HepG2 (cell line): ENCODE results near the gene HSDL2. TPM values are rescaled to one million over a fixed set of nuclear protein-coding genes. Genes with fewer than 3 reads are reported as not detected.

Experiments
- ATAC-seq: fragments of 200-7000 bp; cut with Tn5 transposase; 3 replicates; pipeline ENCODE4 v1.9.1; 2020; ENCODE audit warnings: mild to moderate bottlenecking, moderate library complexity
- BruUV-seq: library from RNA; stranded (reverse); fragments of 400-500 nt; replicated peaks from 2 replicates; lab custom pipeline; 2021; lab: Mats Ljungman, UMichigan
- CTCF ChIA-PET: fragments of 300-600 bp; formaldehyde crosslinking; extraction: SDS; loops from one replicate; lab custom pipeline; 2021; ENCODE audit warnings: low total read pairs, inconsistent platforms, low intra/inter-chr PET ratio; lab: Yijun Ruan, JAX
- POLR2A ChIA-PET: fragments of 350-600 bp; sonication (Branson Sonifier 250); formaldehyde crosslinking; loops from one replicate; lab custom pipeline; 2020; ENCODE audit warnings: antibody characterized with exemption, inconsistent platforms; lab: Yijun Ruan, JAX
- DNase-seq: peaks from one replicate; pipeline ENCODE4 v3.0.0-alpha.2; 2015; ENCODE audit warnings: low spot score
- FAIRE-seq: peaks from 3 replicates; lab custom pipeline; 2011; peaks lifted over from hg19 to GRCh38; lab: Jason Lieb, UNC
- H2AFZ ChIP-seq: one replicate; pipeline ENCODE4 v1.6.1; 2011; ENCODE audit warnings: low read length, inconsistent platforms
- H3K27ac ChIP-seq: fragments of 300-600 bp; 3 replicates; pipeline ENCODE4 v1.8.0; 2011; ENCODE audit warnings: mixed run types, mild to moderate bottlenecking, mixed read lengths, low read length, inconsistent platforms; ENCODE audit not compliant: insufficient read depth; ENCODE audit errors: extremely low read length
- H3K27me3 ChIP-seq, 2 experiments: fragments of 200-600 bp in 1 of 2; 2 replicates in 1 of 2; 3 replicates in 1 of 2; pipeline versions ENCODE4 v1.6.0 to v1.8.0; 2011; ENCODE audit warnings: low read length in 2 of 2, mild to moderate bottlenecking in 2 of 2, moderate library complexity in 2 of 2, inconsistent platforms in 1 of 2; ENCODE audit not compliant: insufficient read depth in 2 of 2, control insufficient read depth in 1 of 2
- H3K36me3 ChIP-seq, 2 experiments: fragments of 200-600 bp in 1 of 2; replicated peaks in 1 of 2; 2 replicates in 1 of 2; 3 replicates in 1 of 2; pipeline versions ENCODE4 v1.5.1 to v1.8.0; 2011; ENCODE audit warnings: low read length in 2 of 2, inconsistent platforms in 1 of 2; ENCODE audit not compliant: insufficient read depth in 2 of 2, control insufficient read depth in 1 of 2
- H3K4me1 ChIP-seq: 2 replicates; pipeline ENCODE4 v1.5.1; 2012; ENCODE audit warnings: low read length, inconsistent platforms; ENCODE audit not compliant: insufficient read depth
- H3K4me2 ChIP-seq: 2 replicates; pipeline ENCODE4 v1.6.0; 2011; ENCODE audit warnings: low read depth, low read length, inconsistent platforms
- H3K4me3 ChIP-seq, 3 experiments: fragments of 200-600 bp in 1 of 3; sonication (generic), shearing (Covaris generic) in 1 of 3; replicated peaks in 1 of 3; 2 replicates each; pipeline ENCODE4 v1.5.1; 2011 to 2016; ENCODE audit warnings: low read length in 3 of 3, inconsistent platforms in 2 of 3, low read depth in 2 of 3, mild to moderate bottlenecking in 2 of 3, control low read depth in 1 of 3, mixed read lengths in 1 of 3; ENCODE audit not compliant: insufficient read depth in 1 of 3
- H3K79me2 ChIP-seq: one replicate; pipeline ENCODE4 v1.6.1; 2011; ENCODE audit warnings: low read length, inconsistent platforms; ENCODE audit not compliant: insufficient read depth
- H3K9ac ChIP-seq: 2 replicates; pipeline ENCODE4 v1.6.0; 2011; ENCODE audit warnings: mild to moderate bottlenecking, low read depth, low read length, inconsistent platforms; ENCODE audit not compliant: insufficient read depth
- H3K9me3 ChIP-seq: 2 replicates; pipeline ENCODE4 v1.5.1; 2012; ENCODE audit warnings: mild to moderate bottlenecking, low read length
- H4K20me1 ChIP-seq: 2 replicates; pipeline ENCODE4 v1.6.0; 2011; ENCODE audit warnings: inconsistent platforms, mild to moderate bottlenecking, low read length, moderate library complexity; ENCODE audit not compliant: insufficient read depth
- AKAP8 ChIP-seq: sonication (generic); formaldehyde crosslinking; IDR thresholded peaks from 2 replicates; pipeline ENCODE4 v1.5.1; 2020; ENCODE audit warnings: mild to moderate bottlenecking, missing genetic modification reagents
- CHD4 ChIP-seq: fragments of 200-600 bp; sonication (generic); IDR thresholded peaks from 2 replicates; pipeline ENCODE4 v1.7.0; 2017; ENCODE audit warnings: mild to moderate bottlenecking, low read length, borderline replicate concordance
- CREB1 ChIP-seq, 2 experiments: fragments of 450-650 bp in 1 of 2; IDR thresholded peaks; 2 replicates each; pipeline ENCODE4 v1.6.1; 2016 to 2017; ENCODE audit warnings: control low read depth in 1 of 2, mild to moderate bottlenecking in 1 of 2, missing compliant biosample characterization in 1 of 2, missing genetic modification characterization in 1 of 2
- FOXA3 ChIP-seq: IDR thresholded peaks from 2 replicates; pipeline ENCODE4 v1.6.1; 2016; ENCODE audit warnings: missing genetic modification reagents, missing compliant biosample characterization
- HHEX ChIP-seq: IDR thresholded peaks from 2 replicates; pipeline ENCODE4 v1.6.1; 2016; ENCODE audit warnings: control low read depth
- KMT2A ChIP-seq: sonication (generic); formaldehyde crosslinking; IDR thresholded peaks from 2 replicates; pipeline ENCODE4 v1.4.0; 2020; ENCODE audit warnings: missing genetic modification reagents
- MAFF ChIP-seq: IDR thresholded peaks from 2 replicates; pipeline ENCODE4 v1.6.1; 2011; ENCODE audit warnings: low read depth, low read length, improper control_type of control experiment
- MAFK ChIP-seq, 2 experiments: IDR thresholded peaks in 1 of 2; conservative IDR thresholded peaks in 1 of 2; 2 replicates each; pipeline ENCODE4 v1.6.1; 2011; ENCODE audit warnings: improper control_type of control experiment in 2 of 2, low read length in 2 of 2
- NFE2L2 ChIP-seq: fragments of 150-350 bp; IDR thresholded peaks from 2 replicates; pipeline ENCODE4 v1.6.1; 2014; ENCODE audit warnings: low read length
- NFIB ChIP-seq: sonication (generic); formaldehyde crosslinking; IDR thresholded peaks from 2 replicates; pipeline ENCODE4 v1.9.0; 2021; ENCODE audit warnings: missing genetic modification reagents, mild to moderate bottlenecking, borderline replicate concordance
- ZFP1 ChIP-seq: IDR thresholded peaks from 2 replicates; pipeline ENCODE4 v1.6.1; 2016
- ZNF296 ChIP-seq: sonication (generic); formaldehyde crosslinking; conservative IDR thresholded peaks from 2 replicates; pipeline ENCODE4 v1.5.0; 2020; ENCODE audit warnings: mild to moderate bottlenecking, missing genetic modification reagents
- ZNF530 ChIP-seq: sonication (generic); formaldehyde crosslinking; IDR thresholded peaks from 2 replicates; pipeline ENCODE4 v1.5.0; 2020; ENCODE audit warnings: low read depth, mild to moderate bottlenecking, missing genetic modification reagents
- ZNF570 ChIP-seq: sonication (generic); formaldehyde crosslinking; IDR thresholded peaks from 2 replicates; pipeline ENCODE4 v1.4.0; 2020; ENCODE audit warnings: mild to moderate bottlenecking, missing genetic modification reagents, borderline replicate concordance
- ZNF644 ChIP-seq: IDR thresholded peaks from 2 replicates; pipeline ENCODE4 v1.6.1; 2016; ENCODE audit warnings: low read depth
- ZSCAN21 ChIP-seq: sonication (generic); formaldehyde crosslinking; IDR thresholded peaks from 2 replicates; pipeline ENCODE4 v1.8.0; 2022; ENCODE audit warnings: mild to moderate bottlenecking, missing genetic modification reagents, moderate library complexity, borderline replicate concordance
- WGBS: methylation state at CpG from one replicate; pipeline ENCODE4 v1.1.6; 2017; ENCODE audit warnings: low lambda C conversion rate; 5-methylcytosine and 5-hydroxymethylcytosine counted together
- in situ Hi-C: cut with HindIII; loops from 2 replicates; pipeline ENCODE4 v1.10.0; 2017; ENCODE audit warnings: low pct_unique_long_range_greater_than_20kb; ENCODE audit not compliant: extremely low pct_ligation_motif_present
- intact Hi-C: fragments of 100-400 bp; cut with micrococcal nuclease; formaldehyde crosslinking; loops from one replicate; pipeline ENCODE4 v1.10.0; 2022; ENCODE audit not compliant: unreplicated experiment
- polyA plus RNA-seq, 8 experiments: library from polyadenylated mRNA; depleted of rRNA in 3 of 8; stranded (reverse) in 7 of 8; unstranded in 1 of 8; fragments of >200 nt; fragmentation: Illumina TruSeq in 4 of 8; extraction: Trizol in 4 of 8; gene quantifications; 2 replicates each; pipeline versions ENCODE4 v1.2.1 to v1.2.3, GENCODE V29; 2011 to 2016; ENCODE audit warnings: low read depth in 4 of 8, missing spikeins in 1 of 8, mixed read lengths in 1 of 8; ENCODE audit not compliant: insufficient read depth in 1 of 8
- total RNA-seq, 5 experiments: library from RNA; depleted of rRNA; stranded (reverse); fragments of >200 nt; fragmentation: Illumina TruSeq; extraction: Trizol; gene quantifications; 2 replicates each; pipeline ENCODE4 v1.2.3, GENCODE V29; 2016; ENCODE audit warnings: low read depth in 1 of 5
- TF ChIP-seq, protein P1 (sequence below): IDR thresholded peaks from 2 replicates; pipeline ENCODE4 v1.6.1; 2012; ENCODE audit warnings: low read depth, low read length, improper control_type of control experiment
- TF ChIP-seq, protein P2 (sequence below): sonication (generic); formaldehyde crosslinking; IDR thresholded peaks from 2 replicates; pipeline ENCODE4 v1.4.0; 2020; ENCODE audit warnings: missing genetic modification reagents
- TF ChIP-seq, protein P3 (sequence below): sonication (generic); formaldehyde crosslinking; IDR thresholded peaks from 2 replicates; pipeline ENCODE4 v1.4.0; 2020; ENCODE audit warnings: missing genetic modification reagents, borderline replicate concordance

The HSDL2 gene
- total and polyA plus RNA-seq, 2 of the 13 experiments (the other 11 are each of a cell fraction or from before 2014, with no cell fraction given), result 55.3 to 80.2 TPM

DNA sequence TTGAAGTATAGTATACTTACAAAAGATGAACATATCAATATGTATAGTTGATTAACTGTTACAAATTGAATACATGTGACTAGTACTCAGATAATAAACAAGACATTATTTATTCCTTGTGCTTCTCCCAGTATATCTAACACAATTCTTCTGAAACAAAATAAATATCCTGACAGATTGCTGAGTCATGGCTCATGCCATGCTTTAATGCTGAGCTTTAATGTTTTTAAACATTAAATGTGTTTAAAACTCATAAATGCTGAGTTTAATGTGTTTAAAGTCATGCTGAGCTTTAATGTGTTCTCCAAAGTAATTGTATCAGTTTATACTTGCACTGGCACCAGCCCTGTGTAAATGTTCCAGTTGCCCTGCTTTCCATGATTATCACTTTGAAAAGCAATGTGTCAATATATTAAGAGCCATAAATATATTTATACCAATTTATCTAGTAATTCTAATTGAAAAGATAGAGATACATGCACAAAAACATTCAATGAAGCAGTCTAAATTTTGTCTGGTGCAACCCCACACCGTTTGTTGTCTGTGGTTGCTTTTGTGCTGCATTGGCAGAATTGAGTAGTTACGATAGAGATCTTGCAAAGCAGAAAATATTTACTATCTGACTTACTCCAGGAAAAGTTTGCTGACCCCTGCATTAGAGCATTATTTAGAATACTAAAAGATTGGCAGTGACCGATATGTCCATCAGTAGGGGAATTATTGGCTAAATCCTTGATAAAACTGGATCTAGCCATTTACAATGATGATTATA, 122.5 kb downstream of the HSDL2 start:
- peak overlapping the region; percentile 29 for H3K27ac ChIP-seq
- ATAC-seq, result no peak
- in situ Hi-C loops, result no loop called here

More for the DNA sequence above, 122.5 kb downstream of the HSDL2 start:
- intact Hi-C loops, result no loop called here
- Histone ChIP-seq H3K4me1 (peaks cover 77% of the 10 kb centered on the region), H2AFZ (no peak overlapping the region), H3K79me2 (peaks cover 90% of the 10 kb centered on the region), H4K20me1 (peaks cover 13% of the 10 kb centered on the region), H3K9ac (no peak overlapping the region), H3K4me2 (no peak overlapping the region), H3K4me3 (no peak overlapping the region), H3K36me3 (peaks cover 0 to 1% of the 10 kb centered on the region in 2 experiments; a peak in 3 of 5 replicates), H3K27me3 (no peaks in the 10 kb centered on the region), H3K9me3 (no peaks in the 10 kb centered on the region)
- DNase-seq (no peak), FAIRE-seq (no peak)
- TF ChIP-seq ZFP1 (CRISPR knock-in tag) (no peak), ZNF296 (CRISPR knock-in tag) (no peak), ZNF644 (CRISPR knock-in tag) (no peak), MAFK (conservative IDR thresholded peaks at IDR 0.05 in 1 of 2, IDR thresholded peaks at IDR 0.05 in 1 of 2; ENCODE audit: low read length in 2 of 2) (peak; percentile 56 to 58; a peak in 3 of 4 replicates), CHD4 (no peak), NFIB (CRISPR knock-in tag) (no peak), ZNF570 (CRISPR knock-in tag) (no peak), NFE2L2 (peak; percentile 73), ZSCAN21 (CRISPR knock-in tag) (no peak), MAFF (peak; percentile 45; the same call in 1 of the 2 replicates), HHEX (CRISPR knock-in tag) (no peak), KMT2A (no peak), ZNF530 (CRISPR knock-in tag) (no peak), AKAP8 (CRISPR knock-in tag) (no peak), FOXA3 (CRISPR knock-in tag) (no peak), CREB1 (IDR thresholded peaks at IDR 0.05) (no peak), CREB1 (CRISPR knock-in tag; IDR thresholded peaks at IDR 0.05) (no peak)
- TF ChIP-seq, protein P1, sequence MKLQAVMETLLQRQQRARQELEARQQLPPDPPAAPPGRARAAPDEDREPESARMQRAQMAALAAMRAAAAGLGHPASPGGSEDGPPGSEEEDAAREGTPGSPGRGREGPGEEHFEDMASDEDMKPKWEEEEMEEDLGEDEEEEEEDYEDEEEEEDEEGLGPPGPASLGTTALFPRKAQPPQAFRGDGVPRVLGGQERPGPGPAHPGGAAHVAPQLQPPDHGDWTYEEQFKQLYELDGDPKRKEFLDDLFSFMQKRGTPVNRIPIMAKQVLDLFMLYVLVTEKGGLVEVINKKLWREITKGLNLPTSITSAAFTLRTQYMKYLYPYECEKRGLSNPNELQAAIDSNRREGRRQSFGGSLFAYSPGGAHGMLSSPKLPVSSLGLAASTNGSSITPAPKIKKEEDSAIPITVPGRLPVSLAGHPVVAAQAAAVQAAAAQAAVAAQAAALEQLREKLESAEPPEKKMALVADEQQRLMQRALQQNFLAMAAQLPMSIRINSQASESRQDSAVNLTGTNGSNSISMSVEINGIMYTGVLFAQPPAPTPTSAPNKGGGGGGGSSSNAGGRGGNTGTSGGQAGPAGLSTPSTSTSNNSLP, result no peak
- TF ChIP-seq, protein P2, sequence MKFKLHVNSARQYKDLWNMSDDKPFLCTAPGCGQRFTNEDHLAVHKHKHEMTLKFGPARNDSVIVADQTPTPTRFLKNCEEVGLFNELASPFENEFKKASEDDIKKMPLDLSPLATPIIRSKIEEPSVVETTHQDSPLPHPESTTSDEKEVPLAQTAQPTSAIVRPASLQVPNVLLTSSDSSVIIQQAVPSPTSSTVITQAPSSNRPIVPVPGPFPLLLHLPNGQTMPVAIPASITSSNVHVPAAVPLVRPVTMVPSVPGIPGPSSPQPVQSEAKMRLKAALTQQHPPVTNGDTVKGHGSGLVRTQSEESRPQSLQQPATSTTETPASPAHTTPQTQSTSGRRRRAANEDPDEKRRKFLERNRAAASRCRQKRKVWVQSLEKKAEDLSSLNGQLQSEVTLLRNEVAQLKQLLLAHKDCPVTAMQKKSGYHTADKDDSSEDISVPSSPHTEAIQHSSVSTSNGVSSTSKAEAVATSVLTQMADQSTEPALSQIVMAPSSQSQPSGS (CRISPR knock-in tag), result no peak
- TF ChIP-seq, protein P3, sequence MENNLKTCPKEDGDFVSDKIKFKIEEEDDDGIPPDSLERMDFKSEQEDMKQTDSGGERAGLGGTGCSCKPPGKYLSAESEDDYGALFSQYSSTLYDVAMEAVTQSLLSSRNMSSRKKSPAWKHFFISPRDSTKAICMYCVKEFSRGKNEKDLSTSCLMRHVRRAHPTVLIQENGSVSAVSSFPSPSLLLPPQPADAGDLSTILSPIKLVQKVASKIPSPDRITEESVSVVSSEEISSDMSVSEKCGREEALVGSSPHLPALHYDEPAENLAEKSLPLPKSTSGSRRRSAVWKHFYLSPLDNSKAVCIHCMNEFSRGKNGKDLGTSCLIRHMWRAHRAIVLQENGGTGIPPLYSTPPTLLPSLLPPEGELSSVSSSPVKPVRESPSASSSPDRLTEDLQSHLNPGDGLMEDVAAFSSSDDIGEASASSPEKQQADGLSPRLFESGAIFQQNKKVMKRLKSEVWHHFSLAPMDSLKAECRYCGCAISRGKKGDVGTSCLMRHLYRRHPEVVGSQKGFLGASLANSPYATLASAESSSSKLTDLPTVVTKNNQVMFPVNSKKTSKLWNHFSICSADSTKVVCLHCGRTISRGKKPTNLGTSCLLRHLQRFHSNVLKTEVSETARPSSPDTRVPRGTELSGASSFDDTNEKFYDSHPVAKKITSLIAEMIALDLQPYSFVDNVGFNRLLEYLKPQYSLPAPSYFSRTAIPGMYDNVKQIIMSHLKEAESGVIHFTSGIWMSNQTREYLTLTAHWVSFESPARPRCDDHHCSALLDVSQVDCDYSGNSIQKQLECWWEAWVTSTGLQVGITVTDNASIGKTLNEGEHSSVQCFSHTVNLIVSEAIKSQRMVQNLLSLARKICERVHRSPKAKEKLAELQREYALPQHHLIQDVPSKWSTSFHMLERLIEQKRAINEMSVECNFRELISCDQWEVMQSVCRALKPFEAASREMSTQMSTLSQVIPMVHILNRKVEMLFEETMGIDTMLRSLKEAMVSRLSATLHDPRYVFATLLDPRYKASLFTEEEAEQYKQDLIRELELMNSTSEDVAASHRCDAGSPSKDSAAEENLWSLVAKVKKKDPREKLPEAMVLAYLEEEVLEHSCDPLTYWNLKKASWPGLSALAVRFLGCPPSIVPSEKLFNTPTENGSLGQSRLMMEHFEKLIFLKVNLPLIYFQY (CRISPR knock-in tag), result no peak
- WGBS, result 86% methylated on average over 3 of the region's 3 CpGs
- no TSS peak for BruUV-seq
- POLR2A ChIA-PET, result no interaction called here
- CTCF ChIA-PET, result no interaction called here
